ENCODE measurements around the gene EXOC2.

EXOC2 gene

DNA sequence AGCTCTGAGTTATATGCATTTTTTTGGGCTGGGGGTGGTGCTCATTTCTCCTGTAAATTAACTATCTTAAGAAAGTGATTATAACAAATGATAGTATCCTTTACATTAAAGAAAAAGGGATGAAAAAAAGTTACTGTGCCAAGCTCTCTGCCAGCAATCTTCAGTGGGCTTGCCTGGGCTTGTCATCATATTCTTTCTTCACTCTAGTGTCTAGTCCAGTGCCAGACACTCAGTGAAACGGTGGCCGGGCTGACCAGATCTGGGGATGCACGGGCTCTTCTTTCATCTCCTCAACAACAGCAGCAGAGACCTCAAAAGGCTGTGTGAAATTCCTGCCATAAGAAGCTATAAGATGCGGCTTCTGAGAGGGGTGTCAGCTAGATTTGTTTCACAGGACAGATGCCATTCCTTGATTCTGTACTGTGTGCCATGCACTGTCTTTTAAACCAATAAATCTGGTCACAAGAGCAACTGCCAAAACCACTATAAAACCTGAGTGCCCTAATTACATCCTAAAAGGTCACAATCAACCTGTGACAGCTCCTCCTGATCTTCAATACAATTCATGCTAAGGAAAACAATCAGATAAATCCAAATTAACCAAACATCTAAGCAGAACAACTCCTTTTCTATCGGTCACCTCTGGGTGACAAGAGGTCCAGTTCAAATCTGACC, 12.1 kb downstream of the EXOC2 start:
- Histone ChIP-seq H3K4me1 (no peaks in the 10 kb centered on the region), H3K79me2 (peaks cover 36% of the 10 kb centered on the region), H3K9me3 (ENCODE audit: control insufficient read depth, low read length) (no peaks in the 10 kb centered on the region), H3K27me3 (ENCODE audit: control insufficient read depth, insufficient read depth, low read length) (no peaks in the 10 kb centered on the region), H3K27ac (no peak overlapping the region), H3K36me3 (ENCODE audit: control insufficient read depth, insufficient read depth, low read length) (no peaks in the 10 kb centered on the region), H2AFZ (no peak overlapping the region), H3K4me3 (ENCODE audit: low read depth, low read length) (no peak overlapping the region), H3K4me2 (ENCODE audit: low read length) (no peak overlapping the region), H3K9ac (no peak overlapping the region)
- TF ChIP-seq CTCF (IDR thresholded peaks at IDR 0.05), result no peak

DNA sequence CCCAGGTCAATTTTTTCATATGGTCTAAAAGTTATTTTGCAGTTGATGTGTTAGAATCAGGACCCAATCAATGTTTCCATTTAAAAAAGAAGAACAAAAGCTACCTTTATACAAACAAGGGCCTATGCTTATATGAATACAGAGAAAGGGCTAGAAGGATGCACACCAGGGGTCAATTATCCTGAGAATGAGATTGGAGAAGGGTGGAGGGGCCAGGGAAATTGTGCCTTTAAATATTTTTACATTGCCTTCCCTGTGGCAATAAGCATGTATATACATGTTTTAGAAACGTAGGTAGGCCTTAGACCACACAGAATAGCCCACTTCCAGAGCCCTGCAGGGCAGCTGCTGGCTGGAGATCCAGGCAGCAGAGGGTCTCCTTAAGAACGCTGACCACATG, 12.7 kb downstream of the EXOC2 start:
- Histone ChIP-seq H3K9ac (no peak overlapping the region), H2AFZ (no peak overlapping the region), H3K4me2 (ENCODE audit: low read length) (no peak overlapping the region)

DNA sequence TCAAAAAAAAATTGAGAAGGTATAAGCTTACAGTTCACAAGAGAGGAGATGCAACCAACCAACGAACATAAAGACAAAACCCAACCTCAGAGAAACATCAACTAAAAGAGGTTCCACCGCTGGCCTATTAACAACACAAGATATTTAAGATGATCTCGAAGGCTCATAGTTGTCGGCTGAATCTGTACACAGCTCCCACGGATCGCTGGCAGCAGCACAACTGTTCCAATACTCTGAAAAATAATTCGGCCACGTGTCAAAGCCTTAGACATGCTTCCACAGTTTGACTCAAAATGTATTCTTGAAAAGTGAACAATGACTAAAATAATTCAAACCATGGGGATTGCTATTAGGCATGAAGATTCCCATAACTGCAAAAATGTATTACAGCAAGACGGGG, 13.7 kb downstream of the EXOC2 start:
- no peaks in the 10 kb centered on the region for H3K4me1 ChIP-seq

More for the DNA sequence above, 12.7 kb downstream of the EXOC2 start:
- Histone ChIP-seq H3K27me3 (ENCODE audit: control insufficient read depth, insufficient read depth, low read length) (no peaks in the 10 kb centered on the region), H3K4me3 (ENCODE audit: low read depth, low read length) (no peak overlapping the region), H3K36me3 (ENCODE audit: control insufficient read depth, insufficient read depth, low read length) (no peaks in the 10 kb centered on the region), H3K27ac (no peak overlapping the region), H3K9me3 (ENCODE audit: control insufficient read depth, low read length) (no peaks in the 10 kb centered on the region), H3K79me2 (peaks cover 32% of the 10 kb centered on the region), H3K4me1 (no peaks in the 10 kb centered on the region)
- no peak for TF ChIP-seq CTCF (IDR thresholded peaks at IDR 0.05)

GRCh38 chr6:678520-678919, 14.4 kb downstream of the EXOC2 start:
- Histone ChIP-seq H3K36me3 (ENCODE audit: control insufficient read depth, insufficient read depth, low read length) (no peaks in the 10 kb centered on the region), H3K27me3 (ENCODE audit: control insufficient read depth, insufficient read depth, low read length) (no peaks in the 10 kb centered on the region), H3K79me2 (peaks cover 24% of the 10 kb centered on the region), H3K4me2 (ENCODE audit: low read length) (no peak overlapping the region), H3K4me1 (no peaks in the 10 kb centered on the region), H3K4me3 (ENCODE audit: low read depth, low read length) (no peak overlapping the region), H3K9me3 (ENCODE audit: control insufficient read depth, low read length) (no peaks in the 10 kb centered on the region), H2AFZ (no peak overlapping the region), H3K9ac (no peak overlapping the region), H3K27ac (no peak overlapping the region)
- TF ChIP-seq CTCF (IDR thresholded peaks at IDR 0.05), result no peak

More for the DNA sequence above, 13.7 kb downstream of the EXOC2 start:
- Histone ChIP-seq H3K9ac (no peak overlapping the region), H3K27ac (no peak overlapping the region), H3K27me3 (ENCODE audit: control insufficient read depth, insufficient read depth, low read length) (no peaks in the 10 kb centered on the region), H3K36me3 (ENCODE audit: control insufficient read depth, insufficient read depth, low read length) (no peaks in the 10 kb centered on the region), H3K4me2 (ENCODE audit: low read length) (no peak overlapping the region), H3K9me3 (ENCODE audit: control insufficient read depth, low read length) (no peaks in the 10 kb centered on the region), H3K4me3 (ENCODE audit: low read depth, low read length) (no peak overlapping the region), H2AFZ (no peak overlapping the region), H3K79me2 (peaks cover 29% of the 10 kb centered on the region)
- no peak for TF ChIP-seq CTCF (IDR thresholded peaks at IDR 0.05)

- no peaks in the 10 kb centered on the region for H3K36me3 ChIP-seq (ENCODE audit: control insufficient read depth, insufficient read depth, low read length)
- H3K4me2 ChIP-seq (ENCODE audit: low read length), result no peak overlapping the region
- H2AFZ ChIP-seq, result no peak overlapping the region
- no peak overlapping the region for H3K27ac ChIP-seq
- no peak overlapping the region for H3K4me3 ChIP-seq (ENCODE audit: low read depth, low read length)
- no peak for TF ChIP-seq CTCF (IDR thresholded peaks at IDR 0.05)
- H3K9ac ChIP-seq, result no peak overlapping the region
- H3K4me1 ChIP-seq, result no peaks in the 10 kb centered on the region
- H3K9me3 ChIP-seq (ENCODE audit: control insufficient read depth, low read length), result no peaks in the 10 kb centered on the region
- H3K79me2 ChIP-seq, result peaks cover 25% of the 10 kb centered on the region
- H3K27me3 ChIP-seq (ENCODE audit: control insufficient read depth, insufficient read depth, low read length), result no peaks in the 10 kb centered on the region
Observed at GRCh38 chr6:677919-678318, 15.0 kb downstream of the EXOC2 start.

Data from parathyroid adenoma (tissue), 2 donors.